LNCAP (cell line): ENCODE measurements around the gene SIRT3.

ENCODE experiments used
- CTCF ChIP-seq: fragments of 450-650 bp; IDR thresholded peaks from 2 replicates; pipeline ENCODE4 v1.5.1; 2017; ENCODE audit warnings: mild to moderate bottlenecking

The SIRT3 gene

GRCh38 chr11:235997-236773, at the start of gene SIRT3:
SIRT3 (minus strand) TSS chr11:236342; CDS start chr11:236328, 14 bp downstream.
- TF ChIP-seq CTCF, result no peak

- no peak for TF ChIP-seq CTCF
Observed at GRCh38 chr11:285894-286220, 49.7 kb upstream of the SIRT3 start.

- TF ChIP-seq CTCF, result no peak
Observed at GRCh38 chr11:285021-285893, 49.1 kb upstream of the SIRT3 start.

- no peak for TF ChIP-seq CTCF
Observed at GRCh38 chr11:284105-285020, 48.2 kb upstream of the SIRT3 start.

GRCh38 chr11:283405-284104, 47.4 kb upstream of the SIRT3 start:
- no peak for TF ChIP-seq CTCF

GRCh38 chr11:282630-283360, 46.7 kb upstream of the SIRT3 start:
- no peak for TF ChIP-seq CTCF
